NB4 (cell line): ENCODE data around the gene MANSC4.

Experiments
- MAX ChIP-seq: IDR thresholded peaks from 2 replicates; pipeline ENCODE4 v1.6.1; 2011; ENCODE audit warnings: low read depth, low read length
- MYC ChIP-seq: IDR thresholded peaks from 2 replicates; pipeline ENCODE4 v1.6.1; 2011; ENCODE audit warnings: low read depth, low read length
- POLR2A ChIP-seq: IDR thresholded peaks from 2 replicates; pipeline ENCODE4 v1.6.1; 2011; ENCODE audit warnings: mild to moderate bottlenecking; ENCODE audit not compliant: insufficient read length; ENCODE audit errors: extremely low read depth
- TF ChIP-seq, protein P1 (sequence below): IDR thresholded peaks from one replicate; pipeline ENCODE4 v1.5.1; 2012; ENCODE audit warnings: low read depth, low read length

DNA sequence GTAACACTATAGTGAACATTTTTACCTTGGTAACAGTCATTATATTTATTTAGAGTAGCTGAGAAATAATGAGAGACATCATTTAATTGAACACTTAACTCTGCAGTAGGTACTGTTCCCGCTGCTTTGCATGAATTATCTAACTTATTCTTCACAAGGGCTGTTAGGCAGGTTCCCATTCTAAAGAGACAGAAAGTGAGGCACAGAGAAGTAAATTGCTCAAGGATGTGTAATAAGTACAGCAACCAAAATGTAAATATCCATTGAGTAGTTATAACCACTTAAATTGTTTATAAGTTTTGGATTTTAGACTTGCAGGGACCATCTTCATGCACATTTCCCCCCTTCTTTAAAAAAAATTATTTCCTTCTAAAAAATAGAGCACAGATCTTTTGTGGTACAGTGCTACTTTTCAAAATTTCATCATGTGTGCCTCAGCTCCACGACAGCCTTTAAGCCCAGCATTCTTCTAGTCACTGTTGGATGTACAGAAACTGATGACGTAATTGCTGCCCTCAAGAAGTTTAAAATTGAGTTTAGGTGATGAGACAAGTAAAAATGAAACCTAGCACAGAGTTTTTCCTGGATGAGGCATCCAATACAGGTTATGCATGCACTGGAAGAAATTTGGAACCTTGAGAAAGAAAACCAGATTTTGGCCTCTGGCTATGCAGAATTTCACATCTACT is 6.0 kb upstream of the MANSC4 start:
- TF ChIP-seq, protein P1, sequence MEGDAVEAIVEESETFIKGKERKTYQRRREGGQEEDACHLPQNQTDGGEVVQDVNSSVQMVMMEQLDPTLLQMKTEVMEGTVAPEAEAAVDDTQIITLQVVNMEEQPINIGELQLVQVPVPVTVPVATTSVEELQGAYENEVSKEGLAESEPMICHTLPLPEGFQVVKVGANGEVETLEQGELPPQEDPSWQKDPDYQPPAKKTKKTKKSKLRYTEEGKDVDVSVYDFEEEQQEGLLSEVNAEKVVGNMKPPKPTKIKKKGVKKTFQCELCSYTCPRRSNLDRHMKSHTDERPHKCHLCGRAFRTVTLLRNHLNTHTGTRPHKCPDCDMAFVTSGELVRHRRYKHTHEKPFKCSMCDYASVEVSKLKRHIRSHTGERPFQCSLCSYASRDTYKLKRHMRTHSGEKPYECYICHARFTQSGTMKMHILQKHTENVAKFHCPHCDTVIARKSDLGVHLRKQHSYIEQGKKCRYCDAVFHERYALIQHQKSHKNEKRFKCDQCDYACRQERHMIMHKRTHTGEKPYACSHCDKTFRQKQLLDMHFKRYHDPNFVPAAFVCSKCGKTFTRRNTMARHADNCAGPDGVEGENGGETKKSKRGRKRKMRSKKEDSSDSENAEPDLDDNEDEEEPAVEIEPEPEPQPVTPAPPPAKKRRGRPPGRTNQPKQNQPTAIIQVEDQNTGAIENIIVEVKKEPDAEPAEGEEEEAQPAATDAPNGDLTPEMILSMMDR = no peak
- 0 out of 2 replicates have a peak, but pooled peaks have one; percentile 15 for TF ChIP-seq MAX
- no peak for TF ChIP-seq POLR2A
- TF ChIP-seq MYC = no peak
